ENCODE measurements around the gene SLC22A5.

DNA sequence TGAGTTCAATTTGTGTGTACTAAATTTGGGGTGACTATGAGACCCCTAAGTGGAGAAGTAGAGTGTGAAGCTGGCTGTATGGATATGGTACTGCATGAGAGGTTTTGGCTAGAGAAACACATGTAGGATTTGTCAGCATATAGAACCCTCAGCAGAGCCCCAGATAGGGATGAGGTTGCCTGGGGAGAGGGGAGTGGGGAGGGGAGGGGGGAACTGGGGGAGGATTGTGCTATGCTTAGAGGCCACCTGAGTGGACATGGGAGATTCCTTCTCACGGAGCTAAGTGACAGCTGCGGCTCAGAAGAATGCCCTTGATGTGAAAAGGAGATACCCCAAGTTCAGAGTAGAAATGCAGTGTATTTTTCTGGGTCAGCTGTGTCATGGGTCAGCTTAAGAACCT is 11.2 kb downstream of the SLC22A5 start:
- TF ChIP-seq, protein P1, sequence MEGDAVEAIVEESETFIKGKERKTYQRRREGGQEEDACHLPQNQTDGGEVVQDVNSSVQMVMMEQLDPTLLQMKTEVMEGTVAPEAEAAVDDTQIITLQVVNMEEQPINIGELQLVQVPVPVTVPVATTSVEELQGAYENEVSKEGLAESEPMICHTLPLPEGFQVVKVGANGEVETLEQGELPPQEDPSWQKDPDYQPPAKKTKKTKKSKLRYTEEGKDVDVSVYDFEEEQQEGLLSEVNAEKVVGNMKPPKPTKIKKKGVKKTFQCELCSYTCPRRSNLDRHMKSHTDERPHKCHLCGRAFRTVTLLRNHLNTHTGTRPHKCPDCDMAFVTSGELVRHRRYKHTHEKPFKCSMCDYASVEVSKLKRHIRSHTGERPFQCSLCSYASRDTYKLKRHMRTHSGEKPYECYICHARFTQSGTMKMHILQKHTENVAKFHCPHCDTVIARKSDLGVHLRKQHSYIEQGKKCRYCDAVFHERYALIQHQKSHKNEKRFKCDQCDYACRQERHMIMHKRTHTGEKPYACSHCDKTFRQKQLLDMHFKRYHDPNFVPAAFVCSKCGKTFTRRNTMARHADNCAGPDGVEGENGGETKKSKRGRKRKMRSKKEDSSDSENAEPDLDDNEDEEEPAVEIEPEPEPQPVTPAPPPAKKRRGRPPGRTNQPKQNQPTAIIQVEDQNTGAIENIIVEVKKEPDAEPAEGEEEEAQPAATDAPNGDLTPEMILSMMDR (IDR thresholded peaks at IDR 0.05): no peak
- no peak for TF ChIP-seq POLR2A (IDR thresholded peaks at IDR 0.05)

All from heart left ventricle (tissue), 13 donors.